HepG2 (cell line): ENCODE results near the gene FGF21. TPM values are rescaled to one million over a fixed set of nuclear protein-coding genes. Genes with fewer than 3 reads are reported as not detected.

ENCODE experiments used
- ADNP ChIP-seq: sonication (generic); formaldehyde crosslinking; IDR thresholded peaks from 2 replicates; pipeline ENCODE4 v1.4.0; 2020; ENCODE audit warnings: missing genetic modification reagents
- ATF2 ChIP-seq: sonication (generic); formaldehyde crosslinking; IDR thresholded peaks from 2 replicates; pipeline ENCODE4 v1.4.0; 2020; ENCODE audit warnings: missing genetic modification reagents
- CENPT ChIP-seq: sonication (generic); formaldehyde crosslinking; IDR thresholded peaks from 2 replicates; pipeline ENCODE4 v1.8.0; 2022; ENCODE audit warnings: low read depth, mild to moderate bottlenecking, moderate library complexity, missing genetic modification reagents
- HBP1 ChIP-seq: IDR thresholded peaks from 2 replicates; pipeline ENCODE4 v1.6.1; 2016; ENCODE audit warnings: low read depth, control low read depth
- KIAA2018 ChIP-seq: sonication (generic); formaldehyde crosslinking; IDR thresholded peaks from 2 replicates; pipeline ENCODE4 v1.5.0; 2020; ENCODE audit warnings: mild to moderate bottlenecking, missing genetic modification reagents, borderline replicate concordance
- KLF9 ChIP-seq: IDR thresholded peaks from 2 replicates; pipeline ENCODE4 v1.6.1; 2016; ENCODE audit warnings: low read depth
- MAZ ChIP-seq, 2 experiments: sonication (generic) in 1 of 2; formaldehyde crosslinking in 1 of 2; IDR thresholded peaks; 2 replicates each; pipeline versions ENCODE4 v1.5.0 to v1.6.1; 2012 to 2020; ENCODE audit warnings: low read depth in 2 of 2, mild to moderate bottlenecking in 2 of 2, borderline replicate concordance in 1 of 2, improper control_type of control experiment in 1 of 2, low read length in 1 of 2, missing genetic modification reagents in 1 of 2, moderate library complexity in 1 of 2
- PBX2 ChIP-seq: IDR thresholded peaks from 2 replicates; pipeline ENCODE4 v1.6.1; 2016; ENCODE audit warnings: control low read depth
- ZNF512 ChIP-seq: sonication (generic); formaldehyde crosslinking; IDR thresholded peaks from 2 replicates; pipeline ENCODE4 v1.4.0; 2020; ENCODE audit warnings: mild to moderate bottlenecking, missing genetic modification reagents
- polyA plus RNA-seq, 8 experiments: library from polyadenylated mRNA; depleted of rRNA in 3 of 8; stranded (reverse) in 7 of 8; unstranded in 1 of 8; fragments of >200 nt; fragmentation: Illumina TruSeq in 4 of 8; extraction: Trizol in 4 of 8; gene quantifications; 2 replicates each; pipeline versions ENCODE4 v1.2.1 to v1.2.3, GENCODE V29; 2011 to 2016; ENCODE audit warnings: low read depth in 4 of 8, missing spikeins in 1 of 8, mixed read lengths in 1 of 8; ENCODE audit not compliant: insufficient read depth in 1 of 8
- total RNA-seq, 5 experiments: library from RNA; depleted of rRNA; stranded (reverse); fragments of >200 nt; fragmentation: Illumina TruSeq; extraction: Trizol; gene quantifications; 2 replicates each; pipeline ENCODE4 v1.2.3, GENCODE V29; 2016; ENCODE audit warnings: low read depth in 1 of 5

FGF21 gene
- total and polyA plus RNA-seq, 2 of the 13 experiments (the other 11 are each of a cell fraction or from before 2014, with no cell fraction given), result 0.17 TPM; not detected in 1

- TF ChIP-seq ATF2 (CRISPR knock-in tag), result 0 out of 2 replicates have a peak, but pooled peaks have one; percentile 21
- no peak for TF ChIP-seq KIAA2018 (CRISPR knock-in tag)
- TF ChIP-seq ADNP (CRISPR knock-in tag), result no peak
- no peak for TF ChIP-seq CENPT (CRISPR knock-in tag)
- peak; percentile 49; the same call in 1 of the 2 replicates for TF ChIP-seq MAZ (IDR thresholded peaks at IDR 0.05; ENCODE audit: borderline replicate concordance, low read depth, low read length)
- TF ChIP-seq MAZ (CRISPR knock-in tag; IDR thresholded peaks at IDR 0.05; ENCODE audit: low read depth), result 0 out of 2 replicates have a peak, but pooled peaks have one; percentile 22
- peak; percentile 67; the same call in 1 of the 2 replicates for TF ChIP-seq PBX2 (CRISPR knock-in tag)
- TF ChIP-seq KLF9 (CRISPR knock-in tag), result peak; percentile 37; the same call in 1 of the 2 replicates
- no peak for TF ChIP-seq ZNF512
- TF ChIP-seq HBP1 (CRISPR knock-in tag), result no peak
These were observed 34.6 kb upstream of the FGF21 start (continued) for GRCh38 chr19:48720613-48721296.
